Measurements from ENCODE around the gene FAM240B. TPM values are rescaled to one million over a fixed set of nuclear protein-coding genes. Genes with fewer than 3 reads are reported as not detected.

The FAM240B gene
- total and polyA plus RNA-seq, 10 of the 15 experiments (the other 5 are each of a cell fraction or from before 2014, with no cell fraction given): not detected

GRCh38 chr9:38675211-38675610, 44.7 kb downstream of the FAM240B start:
- ATAC-seq (no peak), DNase-seq (ENCODE audit: low read depth, low spot score) (no peak), FAIRE-seq (no peak)
- Histone ChIP-seq H2AFZ (ENCODE audit: control insufficient read depth, low read depth, low read length) (no peak overlapping the region), H3K4me1 (ENCODE audit: control insufficient read depth, insufficient read depth, low read length) (peaks cover 8% of the 10 kb centered on the region), H3K36me3 (ENCODE audit: control insufficient read depth in 2 of 2, insufficient read depth in 2 of 2, low read length in 1 of 2) (no peaks in the 10 kb centered on the region), H3K79me2 (ENCODE audit: control insufficient read depth, insufficient read depth, low read length) (no peaks in the 10 kb centered on the region), H3K4me3 (no peak overlapping the region), H3K27ac (ENCODE audit: control insufficient read depth, insufficient read depth) (no peak overlapping the region), H4K20me1 (ENCODE audit: control insufficient read depth, insufficient read depth) (no peaks in the 10 kb centered on the region), H3K9me3 (replicated peaks; ENCODE audit: control insufficient read depth, insufficient read depth, low read length) (no peaks in the 10 kb centered on the region), H3K27me3 (replicated peaks in 1 of 2; ENCODE audit: control insufficient read depth in 2 of 2, insufficient read depth in 2 of 2, low read length in 1 of 2) (no peaks in the 10 kb centered on the region; a peak in 1 of 4 replicates), H3K9ac (ENCODE audit: control insufficient read depth, insufficient read depth, low read length) (no peak overlapping the region), H3K4me2 (ENCODE audit: control insufficient read depth, insufficient read depth) (no peak overlapping the region)
- ChIA-PET POLR2A (no interaction called here), RAD21 (ENCODE audit: unreplicated experiment) (interaction anchor here (0.8 to 3.2 kb wide), 6 partner anchors 10 to 202 kb away, joined by 3 to 11 read pairs (median 4); no protein-coding TSS in a partner anchor), SMC1A (ENCODE audit: uncharacterized antibody, unreplicated experiment) (interaction anchor here (0.7 to 2.4 kb wide), 9 partner anchors 8 to 68 kb away, joined by 3 to 15 read pairs (median 4); no protein-coding TSS in a partner anchor), CTCF (interaction anchor here (1.2 to 5.5 kb wide), 4 partner anchors 12 to 33 kb away, joined by 4 to 39 read pairs (median 14); no protein-coding TSS in a partner anchor)
- no TSS peak for BruUV-seq (replicated peaks)
- no peak for TF ChIP-seq TCF7 (IDR thresholded peaks at IDR 0.05; ENCODE audit: borderline replicate concordance)
- TF ChIP-seq JUNB (IDR thresholded peaks at IDR 0.05): no peak
- no peak for TF ChIP-seq SMAD5 (IDR thresholded peaks at IDR 0.05; ENCODE audit: low read depth)
- TF ChIP-seq SPI1 (IDR thresholded peaks at IDR 0.05; ENCODE audit: borderline replicate concordance, insufficient read depth, low read depth, low read length): no peak
- TF ChIP-seq ESRRA (IDR thresholded peaks at IDR 0.05; ENCODE audit: low read length): no peak
- TF ChIP-seq, protein P1, sequence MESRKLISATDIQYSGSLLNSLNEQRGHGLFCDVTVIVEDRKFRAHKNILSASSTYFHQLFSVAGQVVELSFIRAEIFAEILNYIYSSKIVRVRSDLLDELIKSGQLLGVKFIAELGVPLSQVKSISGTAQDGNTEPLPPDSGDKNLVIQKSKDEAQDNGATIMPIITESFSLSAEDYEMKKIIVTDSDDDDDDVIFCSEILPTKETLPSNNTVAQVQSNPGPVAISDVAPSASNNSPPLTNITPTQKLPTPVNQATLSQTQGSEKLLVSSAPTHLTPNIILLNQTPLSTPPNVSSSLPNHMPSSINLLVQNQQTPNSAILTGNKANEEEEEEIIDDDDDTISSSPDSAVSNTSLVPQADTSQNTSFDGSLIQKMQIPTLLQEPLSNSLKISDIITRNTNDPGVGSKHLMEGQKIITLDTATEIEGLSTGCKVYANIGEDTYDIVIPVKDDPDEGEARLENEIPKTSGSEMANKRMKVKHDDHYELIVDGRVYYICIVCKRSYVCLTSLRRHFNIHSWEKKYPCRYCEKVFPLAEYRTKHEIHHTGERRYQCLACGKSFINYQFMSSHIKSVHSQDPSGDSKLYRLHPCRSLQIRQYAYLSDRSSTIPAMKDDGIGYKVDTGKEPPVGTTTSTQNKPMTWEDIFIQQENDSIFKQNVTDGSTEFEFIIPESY (IDR thresholded peaks at IDR 0.05): no peak
- no peak for TF ChIP-seq ATF7 (IDR thresholded peaks at IDR 0.05; ENCODE audit: low read depth)
- TF ChIP-seq GATAD2B (conservative IDR thresholded peaks at IDR 0.05; ENCODE audit: low read depth): no peak
- no peak for TF ChIP-seq ZBTB40 (IDR thresholded peaks at IDR 0.05; ENCODE audit: borderline replicate concordance)
- TF ChIP-seq POLR2A (IDR thresholded peaks at IDR 0.05; ENCODE audit: low read depth, low read length): no peak
- no peak for TF ChIP-seq BRCA1 (IDR thresholded peaks at IDR 0.05; ENCODE audit: low read depth, low read length)
- TF ChIP-seq IKZF2 (IDR thresholded peaks at IDR 0.05): no peak
- TF ChIP-seq CBX5 (IDR thresholded peaks at IDR 0.05; ENCODE audit: low read depth): no peak
- no peak for TF ChIP-seq POLR2AphosphoS2 (IDR thresholded peaks at IDR 0.05; ENCODE audit: low read depth, low read length)
- TF ChIP-seq IRF3 (IDR thresholded peaks at IDR 0.05): no peak
- TF ChIP-seq PBX3 (IDR thresholded peaks at IDR 0.05; ENCODE audit: insufficient replicate concordance, low read depth, low read length): no peak
- 58% methylated on average over 6 of the region's 6 CpGs for WGBS (ENCODE audit: insufficient coverage, insufficient replicate concordance, low lambda C conversion rate, missing lambda C conversion rate)
- in situ Hi-C loops (cut with MboI) (loop anchor here (25.0 kb wide), 1 partner anchor 763 kb away; the partner anchor contains the start of gene SLC25A51), intact Hi-C loops (cut with micrococcal nuclease; ENCODE audit: unreplicated experiment) (no loop called here)
